Measurements from ENCODE around the gene ZFHX3.

ZFHX3 gene

DNA sequence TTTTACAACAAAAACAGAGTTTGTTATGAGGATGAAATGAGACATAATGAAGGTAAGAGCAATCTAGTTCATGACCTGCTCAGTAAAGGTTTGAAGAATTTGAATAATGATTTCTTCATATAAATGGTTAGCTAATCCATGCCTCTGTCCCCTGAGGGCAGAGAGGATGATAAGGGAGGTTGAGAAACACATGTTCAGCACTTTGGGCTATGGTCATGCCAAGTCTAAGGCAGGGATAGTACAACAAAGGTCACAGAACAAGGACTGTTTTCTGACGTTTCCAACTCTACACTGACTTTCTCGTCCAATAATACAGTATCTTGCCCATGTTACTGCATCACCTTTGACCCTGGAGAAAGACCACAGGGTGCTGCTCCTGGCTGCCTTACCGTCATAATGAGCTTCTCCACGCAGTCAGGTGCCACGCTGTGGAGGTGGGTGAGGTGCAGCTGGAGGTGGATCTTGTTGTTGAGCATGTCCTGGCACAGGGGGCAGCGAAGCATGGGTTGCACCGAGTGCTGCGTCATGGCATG is 236.7 kb downstream of the ZFHX3 start:
- DNase-seq, result no peak

DNA sequence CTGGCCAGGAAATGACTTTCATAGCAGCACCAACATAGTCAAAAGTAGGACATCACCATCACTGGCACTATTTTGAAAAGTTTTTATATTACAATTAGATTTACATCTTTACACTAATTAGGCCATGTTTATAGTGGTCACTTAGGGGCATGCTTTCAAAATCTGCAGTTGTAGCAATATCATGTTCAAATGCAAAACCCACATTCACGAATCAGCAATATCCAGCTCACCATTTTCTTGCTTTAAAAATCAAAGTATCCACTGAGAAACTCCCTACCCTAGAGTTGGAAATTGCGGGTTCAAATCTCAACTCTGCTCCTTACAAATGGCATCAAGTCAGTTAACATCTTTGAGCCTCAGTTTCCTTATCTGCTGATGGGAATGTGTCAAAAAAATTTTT is 237.4 kb downstream of the ZFHX3 start:
- no peak for DNase-seq

DNA sequence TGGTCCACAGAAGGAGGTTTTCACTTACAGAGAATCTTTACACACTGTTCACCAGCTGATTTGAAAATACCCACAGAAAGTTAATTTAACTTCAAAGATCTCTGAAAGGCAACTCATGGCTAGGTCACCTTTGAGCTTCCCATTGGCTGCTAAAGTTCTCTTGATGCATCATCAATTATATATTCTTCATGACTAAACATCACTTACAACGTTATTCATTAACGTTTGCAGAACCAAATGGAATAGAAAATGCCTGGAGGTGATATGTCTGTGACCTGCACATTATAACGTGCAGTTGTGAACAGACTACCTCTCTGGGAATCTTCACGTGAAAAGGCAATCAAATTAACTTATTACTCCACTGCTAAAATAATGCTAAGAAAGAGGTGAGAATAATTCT is 238.5 kb downstream of the ZFHX3 start:
- DNase-seq, result no peak

DNA sequence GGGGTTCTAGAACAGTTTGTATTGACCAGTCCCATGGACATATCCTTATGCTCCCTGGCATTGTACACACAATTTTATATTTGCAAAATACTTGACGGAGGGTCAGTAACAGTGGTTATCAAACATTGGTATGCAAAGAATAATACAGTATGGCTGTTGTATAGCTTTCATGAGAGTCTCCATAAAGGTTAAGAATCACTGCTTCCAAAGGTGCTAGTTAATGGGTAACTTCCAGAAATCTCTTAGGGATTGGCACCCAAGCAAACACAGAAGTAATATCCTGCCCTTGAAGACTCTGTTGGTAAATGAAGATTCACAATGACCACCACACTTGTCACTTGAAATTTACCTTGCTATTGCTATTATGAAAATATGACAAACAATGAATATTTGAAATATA is 239.2 kb downstream of the ZFHX3 start:
- no peak for DNase-seq

DNA sequence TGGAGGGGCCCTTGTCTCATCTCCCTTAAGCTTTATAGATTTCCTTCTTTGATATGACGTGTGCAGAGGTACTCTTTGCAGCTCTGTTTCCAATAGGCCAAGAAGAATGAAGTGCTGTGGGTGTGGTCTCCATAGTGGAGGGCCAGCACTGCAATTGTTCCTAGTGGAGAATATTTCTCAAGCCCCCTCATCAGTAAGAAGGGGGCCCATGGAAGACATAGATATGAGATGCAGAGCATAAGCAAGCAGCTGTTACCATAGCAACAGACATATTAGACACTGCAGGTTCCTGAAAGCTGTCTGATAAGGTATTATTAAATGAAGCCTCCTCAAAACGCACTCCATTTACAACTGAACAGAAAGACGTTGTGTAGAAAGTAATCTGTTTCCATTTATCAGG is 240.7 kb downstream of the ZFHX3 start:
- DNase-seq, result no peak

DNA sequence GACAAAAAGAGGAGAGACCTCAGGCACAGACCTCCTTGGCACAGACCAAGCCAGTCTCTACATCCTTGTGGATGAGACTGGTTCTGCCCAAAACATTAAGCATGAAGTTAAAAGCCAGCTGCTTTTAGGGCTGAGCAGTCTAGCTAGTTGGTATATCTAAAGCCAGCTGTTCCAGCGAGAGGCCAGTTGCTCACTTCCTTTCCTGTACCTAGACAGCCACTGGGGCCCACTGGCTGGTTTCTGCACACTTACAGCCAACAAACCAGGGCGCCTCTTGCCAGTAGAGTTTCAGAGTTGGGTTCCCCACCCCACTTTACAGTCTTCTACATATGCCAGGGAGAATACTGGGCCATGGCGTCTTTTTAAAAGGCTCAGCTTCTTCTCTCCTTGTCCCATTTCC is 242.4 kb downstream of the ZFHX3 start:
- no peak for DNase-seq

DNA sequence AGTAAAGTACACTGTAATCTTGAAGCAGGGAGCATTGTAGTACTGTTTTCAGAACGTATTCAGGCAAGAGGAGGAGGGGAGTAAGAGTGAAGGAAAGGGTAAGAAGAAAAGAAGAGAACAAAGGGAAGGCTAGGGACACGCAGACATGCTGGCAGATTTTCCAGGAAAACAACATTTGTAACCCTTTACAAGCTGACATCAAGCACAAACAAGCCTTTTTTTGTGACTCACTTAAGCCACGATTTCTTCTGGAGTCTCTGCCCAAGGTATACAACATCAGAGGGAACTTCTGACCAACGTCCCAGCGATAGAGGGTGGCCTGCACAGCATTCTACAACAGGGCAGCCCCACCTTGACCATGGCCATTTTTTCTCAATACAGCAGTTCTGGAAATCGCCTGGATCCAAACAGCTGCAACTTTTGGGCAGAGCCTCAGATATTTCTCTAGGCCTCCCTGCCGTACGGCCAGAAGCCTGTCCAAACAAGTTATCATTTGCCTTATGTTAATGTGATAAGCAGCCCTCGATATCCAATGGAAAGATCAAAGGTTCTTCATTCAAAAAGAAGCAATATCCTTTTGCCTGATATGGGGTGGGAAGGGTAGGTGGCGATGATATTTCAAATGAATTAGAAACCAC is 247.3 kb downstream of the ZFHX3 start:
- DNase-seq, result no peak

DNA sequence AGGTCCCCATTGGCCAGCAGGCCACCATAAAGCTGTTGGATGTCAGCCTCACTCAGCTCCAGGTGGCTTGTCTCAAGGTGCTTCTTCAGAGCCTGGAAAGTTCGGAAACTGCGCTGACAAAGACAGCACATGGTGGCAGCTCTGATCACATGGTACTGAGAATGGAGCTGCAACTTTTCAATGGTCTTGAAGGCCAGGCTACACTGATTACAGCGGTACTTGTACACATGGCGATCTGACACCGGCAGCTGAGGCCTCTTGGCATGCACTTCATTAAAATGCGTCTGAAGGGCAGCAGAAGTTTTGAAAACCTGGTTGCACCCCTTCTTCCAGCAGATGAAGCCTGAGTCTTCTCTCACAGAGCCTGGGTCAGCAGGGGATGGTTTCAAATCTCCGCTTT is 249.7 kb downstream of the ZFHX3 start:
- DNase-seq, result no peak

DNA sequence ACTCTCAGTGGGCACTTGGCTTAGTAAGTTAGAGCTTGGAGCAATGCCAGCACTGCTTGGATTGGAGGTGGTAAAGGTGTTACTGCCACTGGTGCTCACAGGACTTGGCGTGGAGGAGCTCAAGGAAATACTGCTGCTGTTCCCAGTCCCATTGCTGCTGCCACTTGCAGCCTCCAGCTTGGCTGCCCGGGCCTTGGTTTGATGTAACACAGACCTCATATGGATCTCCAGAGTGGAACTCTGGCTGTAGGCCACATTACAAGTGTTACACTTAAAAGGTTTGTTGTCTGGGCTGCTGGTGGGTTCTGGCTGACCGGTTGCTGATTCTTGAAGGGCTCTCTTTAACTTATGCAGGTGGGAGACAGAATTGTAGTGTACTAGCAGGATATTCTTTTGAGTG is 250.3 kb downstream of the ZFHX3 start:
- no peak for DNase-seq

DNA sequence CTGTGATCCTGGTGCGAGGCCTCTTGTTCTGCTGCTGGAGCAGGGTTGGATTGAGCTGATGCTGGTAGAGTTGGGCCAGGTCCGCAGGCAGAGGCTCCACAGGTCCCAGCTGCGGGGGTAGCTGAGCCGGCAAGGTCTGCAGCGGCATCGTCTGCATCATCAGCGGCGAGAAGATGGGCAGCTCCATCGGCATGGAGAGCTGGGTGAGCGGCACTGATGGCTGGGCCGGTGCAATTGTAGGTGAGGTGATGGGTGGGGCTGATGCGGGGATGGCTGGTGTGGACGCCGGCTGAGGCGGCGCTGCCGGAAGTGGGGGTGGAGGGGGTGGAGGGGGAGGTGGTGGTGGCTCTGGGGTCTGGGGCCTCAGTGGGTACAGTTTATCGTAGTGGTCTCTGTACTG is 251.7 kb downstream of the ZFHX3 start:
- DNase-seq, result no peak

DNA sequence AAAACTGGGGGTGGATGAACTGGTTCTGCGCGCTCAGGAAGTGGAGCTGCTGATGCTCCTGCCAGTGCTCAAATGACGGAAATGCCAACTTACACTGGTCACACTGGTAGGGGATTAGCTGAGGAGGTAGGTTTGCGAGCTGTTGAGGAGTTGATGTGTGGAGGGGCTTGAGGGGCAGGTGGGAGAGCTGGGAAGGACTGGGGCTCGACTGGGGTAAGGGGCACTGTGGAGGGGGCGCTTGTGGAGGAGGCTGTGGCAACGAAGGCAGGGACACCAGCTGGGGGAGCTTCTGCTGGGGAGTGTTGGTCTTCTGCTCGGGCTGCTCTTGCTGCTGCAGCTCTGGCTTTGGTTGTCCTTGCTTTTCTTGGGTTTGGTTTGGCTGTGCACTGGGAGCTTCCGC is 252.9 kb downstream of the ZFHX3 start:
- no peak for DNase-seq

DNA sequence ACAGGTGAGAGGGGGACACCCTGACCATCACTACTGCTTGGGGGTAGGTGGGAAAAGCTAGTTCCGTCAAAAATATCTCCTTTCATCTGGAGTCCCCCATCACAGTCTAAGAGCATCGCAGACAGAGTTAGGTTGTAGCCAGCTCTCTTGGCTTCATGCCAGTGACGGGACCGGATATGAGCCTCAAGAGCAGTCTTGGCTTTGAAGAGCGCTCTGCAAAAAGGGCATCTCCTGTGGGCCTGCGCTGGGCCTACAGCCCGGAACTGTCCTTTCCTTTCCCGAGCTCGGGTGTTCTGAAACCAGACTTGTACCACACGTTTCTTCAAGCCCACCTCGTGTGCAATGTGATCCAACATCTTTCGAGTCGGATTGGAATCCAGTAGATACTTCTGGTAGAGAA is 253.6 kb downstream of the ZFHX3 start:
- DNase-seq, result no peak

DNA sequence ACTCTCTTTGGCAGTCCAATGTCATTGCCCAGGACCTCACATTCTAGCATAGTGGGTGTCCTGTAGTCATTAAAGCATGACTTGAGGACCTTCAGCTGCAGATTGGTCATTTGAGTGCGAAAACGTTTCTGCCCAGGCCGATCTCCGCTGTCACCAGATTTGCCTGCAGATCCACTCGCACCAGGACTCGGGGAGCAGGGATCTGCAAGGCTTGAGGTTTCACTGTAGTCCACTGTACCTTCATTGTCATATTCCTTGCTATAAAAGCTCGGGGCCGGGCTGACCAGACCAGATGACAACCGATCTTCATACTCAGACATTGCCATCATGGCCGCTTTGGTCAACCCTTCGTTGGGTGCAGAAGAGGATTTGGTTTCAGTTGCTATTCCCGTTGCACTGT is 254.2 kb downstream of the ZFHX3 start:
- no peak for DNase-seq

DNA sequence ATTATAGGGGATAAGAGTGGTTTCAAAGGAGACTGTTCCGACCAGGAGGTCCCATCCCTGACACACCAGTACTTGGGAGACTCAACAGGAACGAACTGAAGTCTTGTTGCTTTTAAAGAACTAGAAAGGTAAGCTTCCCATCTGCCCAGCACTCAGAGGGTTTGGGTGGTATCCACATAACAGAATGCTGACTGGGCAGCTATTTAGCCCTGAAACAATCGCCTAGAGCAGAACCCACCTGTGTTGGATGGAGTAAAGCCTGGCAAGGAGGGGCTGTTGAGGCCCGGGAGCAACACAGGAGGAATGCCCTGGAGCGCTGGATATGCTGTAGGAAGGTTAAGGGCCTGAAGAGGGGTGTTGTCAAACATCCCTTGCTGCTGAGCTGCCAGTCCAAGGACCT is 254.9 kb downstream of the ZFHX3 start:
- no peak for DNase-seq

DNA sequence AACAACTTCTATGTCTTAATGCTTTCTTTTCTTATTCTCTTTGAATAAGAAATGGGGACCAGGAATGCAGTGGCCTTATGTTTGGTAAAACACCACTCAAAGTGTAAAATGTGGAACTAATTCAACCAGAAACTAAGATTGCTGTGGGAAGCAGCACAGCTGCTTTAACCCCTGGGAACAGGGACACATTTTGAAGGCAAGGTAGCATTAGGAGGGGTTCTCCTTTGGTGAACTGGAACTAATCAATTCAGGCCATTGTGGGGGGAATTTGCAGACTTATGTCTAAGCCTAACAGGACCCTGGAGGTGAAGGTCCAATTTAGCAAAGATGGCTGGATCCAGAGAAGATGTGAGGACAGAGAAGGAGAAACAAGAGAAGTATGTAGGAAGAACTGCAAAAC is 256.1 kb downstream of the ZFHX3 start:
- no peak for DNase-seq

DNA sequence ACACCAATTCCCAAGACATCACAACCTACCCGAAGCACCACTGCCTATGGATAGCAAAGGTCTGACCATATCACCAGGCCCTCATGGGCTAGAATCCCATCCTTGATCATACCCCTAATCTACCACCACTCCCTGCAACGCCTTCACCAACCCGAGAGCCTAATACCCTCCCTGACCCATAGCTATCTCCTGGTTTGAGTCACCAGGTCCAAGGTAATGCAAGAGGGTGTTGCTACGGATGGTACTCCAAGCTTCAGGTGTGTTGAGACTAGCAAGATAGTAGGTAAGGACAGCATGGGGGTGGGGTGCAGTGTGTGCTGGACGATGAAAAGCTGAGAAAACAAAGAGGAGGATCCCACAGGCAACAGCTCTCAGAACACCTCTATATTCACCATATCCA is 258.0 kb downstream of the ZFHX3 start:
- DNase-seq, result no peak

DNA sequence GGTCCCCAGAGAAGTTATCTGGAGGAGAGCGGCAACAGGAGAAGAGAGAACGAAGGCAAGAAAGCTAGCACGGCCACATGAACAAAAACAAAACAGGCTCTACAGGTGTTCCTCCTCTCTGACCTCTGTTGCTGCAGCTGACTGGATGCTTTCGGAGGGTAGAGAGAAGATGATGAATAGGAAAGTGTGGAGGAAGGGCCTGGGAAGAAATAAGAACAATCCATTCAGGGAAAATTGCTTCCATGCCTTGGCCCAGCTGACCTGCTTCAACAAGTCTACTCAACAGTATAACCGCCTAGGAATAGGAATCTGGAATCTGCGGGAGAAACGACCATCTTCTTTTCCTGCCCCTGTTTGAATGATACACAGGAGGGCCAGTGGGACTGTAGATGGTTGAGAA is 258.5 kb downstream of the ZFHX3 start:
- no peak for DNase-seq

DNA sequence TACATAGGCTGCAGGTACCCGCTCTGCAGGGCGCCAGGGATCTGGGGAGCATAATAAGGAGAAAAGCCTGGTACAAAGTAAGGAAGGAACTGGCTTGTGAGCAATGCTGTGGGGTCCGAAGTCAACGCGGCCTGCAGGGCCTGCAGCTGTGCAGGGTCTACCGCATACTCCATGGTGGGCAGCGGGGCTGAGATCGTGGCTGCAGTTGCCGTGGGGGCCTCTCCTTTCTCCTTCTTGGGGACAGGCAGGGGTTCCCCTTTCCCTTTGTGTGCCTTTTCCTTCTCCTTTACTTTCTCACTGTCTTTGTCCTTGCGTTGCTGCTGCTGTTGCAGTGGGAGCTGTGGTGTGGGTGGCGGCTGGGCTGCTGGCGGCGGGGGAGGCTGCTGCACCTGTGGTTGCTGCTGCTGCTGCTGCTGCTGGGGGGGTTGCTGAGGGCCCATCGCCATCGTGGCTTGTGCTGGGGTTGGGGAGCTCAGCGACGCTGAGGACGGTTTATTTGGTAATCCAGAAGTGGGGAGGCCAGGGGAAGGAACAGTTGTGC is 259.6 kb downstream of the ZFHX3 start:
- no peak for DNase-seq

DNA sequence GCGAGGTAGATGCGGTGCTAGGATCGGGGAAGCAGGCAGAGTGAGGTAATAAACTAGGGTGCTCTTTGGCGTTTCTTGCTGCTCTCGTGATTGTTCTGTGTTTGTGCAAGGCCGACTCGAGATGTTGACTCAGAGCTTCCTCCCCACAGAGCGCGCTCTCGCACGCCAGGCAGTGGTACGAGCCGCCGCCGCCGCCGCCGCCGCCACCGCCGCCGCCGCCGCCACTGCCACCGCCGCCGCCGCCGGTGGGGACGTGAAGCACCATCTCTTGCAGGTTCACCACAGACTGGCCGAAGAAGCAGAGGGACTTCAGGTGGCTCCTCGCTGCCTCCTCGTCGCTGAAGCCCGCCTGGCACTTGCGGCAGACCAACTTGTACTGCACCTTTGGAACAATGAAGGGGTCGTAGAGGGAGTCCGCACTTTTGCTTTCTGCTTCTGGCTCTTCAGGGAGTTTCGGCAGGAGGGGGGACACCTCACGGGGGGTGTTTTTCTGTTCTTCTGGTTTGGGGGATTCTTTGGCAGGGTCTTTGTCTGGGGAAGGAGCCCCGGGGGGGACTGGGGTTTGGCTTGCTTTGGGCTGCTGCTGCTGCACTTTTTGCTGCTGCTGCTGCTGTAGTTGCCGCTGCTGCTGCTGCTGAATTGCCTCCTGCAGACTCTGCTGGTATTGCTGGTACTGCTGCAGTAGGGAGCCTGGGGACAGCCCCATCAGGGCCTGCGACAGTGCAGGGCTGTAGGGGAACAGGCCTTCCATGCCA is 260.2 kb downstream of the ZFHX3 start:
- no peak for DNase-seq

DNA sequence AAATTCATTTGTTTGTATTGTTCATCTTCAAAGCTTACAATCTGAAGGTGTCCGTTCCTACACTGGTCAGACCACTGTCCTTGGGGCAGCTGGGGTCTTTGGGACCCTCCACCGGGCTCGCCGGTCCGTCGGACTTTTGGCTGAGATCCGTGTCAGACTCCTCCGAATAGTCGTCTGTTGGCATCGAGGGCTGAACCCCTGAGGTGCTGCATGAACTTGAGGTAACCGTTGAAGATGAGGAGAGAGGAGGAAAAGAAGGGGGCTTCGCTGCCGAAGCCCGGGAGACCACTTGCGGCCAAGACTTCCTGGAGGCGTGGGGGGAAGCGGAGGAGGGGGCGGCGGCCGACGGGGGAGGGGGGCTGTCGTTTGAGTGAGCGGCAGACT is 260.8 kb downstream of the ZFHX3 start:
- no peak for DNase-seq

DNA sequence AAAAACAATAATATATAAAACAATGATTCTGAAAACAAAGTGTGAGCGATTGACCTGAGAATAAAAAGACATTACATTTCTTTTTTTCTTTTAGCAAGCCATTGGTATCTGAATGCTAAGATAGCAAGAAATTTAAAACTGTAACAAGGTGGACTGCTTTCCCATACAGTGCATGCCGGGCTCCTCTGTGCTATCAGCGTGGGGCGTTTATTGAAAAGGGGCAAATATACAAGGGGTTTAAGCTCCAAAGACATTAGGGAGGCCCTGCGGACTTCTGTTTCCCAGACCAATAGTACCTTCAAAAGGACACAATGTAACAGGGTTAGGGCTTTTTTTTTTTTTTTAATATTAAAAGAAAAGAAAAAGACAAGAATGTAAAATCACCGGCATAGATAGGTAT is 261.3 kb downstream of the ZFHX3 start:
- no peak for DNase-seq

DNA sequence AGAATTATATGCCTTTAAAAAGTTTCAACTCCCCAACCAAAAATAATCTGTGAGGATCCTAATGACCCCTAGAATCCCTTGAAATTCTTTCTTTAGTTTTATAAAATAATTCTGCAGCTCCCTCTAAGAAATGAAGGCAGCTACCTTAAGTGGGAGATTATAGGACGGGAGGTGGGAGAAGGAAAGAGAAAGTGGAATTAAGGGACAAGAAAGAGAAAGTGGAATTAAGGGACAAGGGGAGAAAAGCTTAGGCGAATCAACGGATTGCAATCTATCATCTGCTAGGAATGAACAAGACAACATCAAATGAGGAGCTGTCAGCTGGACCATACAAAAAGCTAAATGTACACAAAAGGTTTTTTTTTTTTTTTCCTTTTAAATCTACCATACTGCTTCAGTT is 262.0 kb downstream of the ZFHX3 start:
- no peak for DNase-seq

DNA sequence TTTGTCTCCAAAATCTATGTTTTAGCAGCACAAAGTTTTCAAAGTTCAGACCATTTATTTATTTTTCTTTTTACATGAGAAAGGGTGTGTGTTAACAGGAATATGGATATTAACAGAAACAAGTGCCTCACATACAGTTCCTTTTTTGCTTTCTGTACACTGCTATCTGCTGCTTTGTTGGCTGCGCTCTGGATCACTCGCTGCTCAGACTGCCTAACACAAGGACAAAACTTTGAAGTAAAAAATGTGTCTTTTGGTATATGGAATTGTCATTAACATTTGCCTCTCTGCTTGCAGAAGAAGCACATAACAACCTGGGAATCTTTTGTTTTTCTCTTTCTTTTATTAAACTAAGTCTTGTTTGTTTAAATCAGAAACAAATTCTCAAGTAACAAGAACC is 262.8 kb downstream of the ZFHX3 start:
- DNase-seq, result no peak

DNA sequence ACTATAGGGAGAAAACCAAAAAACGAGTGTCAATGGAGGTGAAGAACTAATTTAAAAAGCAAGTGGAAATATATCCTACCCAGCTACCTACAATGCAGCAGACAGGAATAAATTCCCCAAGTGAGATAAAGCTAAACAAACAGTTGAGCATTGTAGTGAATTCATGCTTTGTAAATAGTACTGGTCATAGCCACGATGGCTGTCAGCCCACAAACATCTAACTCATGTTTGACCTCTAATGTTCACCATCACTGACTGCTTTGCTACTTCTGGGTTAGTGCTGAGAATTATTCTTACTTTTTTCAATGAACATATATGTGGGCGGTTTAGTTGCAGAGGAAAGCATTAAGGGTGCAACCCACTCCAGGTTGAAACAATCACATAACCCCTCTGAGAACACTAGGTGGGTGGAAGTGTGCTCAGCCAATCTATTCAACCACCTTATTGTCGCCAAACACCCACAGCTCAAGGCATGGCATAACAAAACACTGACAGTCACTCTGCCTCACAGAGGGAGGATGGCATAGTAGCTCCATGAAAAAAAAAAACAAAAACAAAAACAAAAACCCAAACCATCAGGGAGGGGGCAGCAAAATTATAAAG is 264.1 kb downstream of the ZFHX3 start:
- no peak for DNase-seq

Data from NCI-H1436 treated with DMSO at 0.1 percent for 48 hours (cell line).